DND-41 (cell line): ENCODE data around the gene MYCBPAP.

Experiments
- ATAC-seq: fragments of 200-7000 bp; cut with Tn5 transposase; 3 replicates; pipeline ENCODE4 v1.9.1; 2021; ENCODE audit warnings: low read depth; ENCODE audit not compliant: insufficient read depth
- DNase-seq: peaks from one replicate; pipeline ENCODE4 v3.0.0-alpha.2; 2020
- H2AFZ ChIP-seq: 2 replicates; pipeline ENCODE4 v1.6.0; 2012; ENCODE audit warnings: low read depth, low read length
- H3K27ac ChIP-seq: 2 replicates; pipeline ENCODE4 v1.5.1; 2012; ENCODE audit warnings: low read length, inconsistent platforms
- H3K27me3 ChIP-seq: fragments of 200-600 bp; sonication (generic); 2 replicates; pipeline ENCODE4 v1.6.0; 2012; ENCODE audit warnings: low read length, mild to moderate bottlenecking, inconsistent platforms; ENCODE audit not compliant: insufficient read depth, poor library complexity
- H3K36me3 ChIP-seq: 2 replicates; pipeline ENCODE4 v1.5.1; 2012; ENCODE audit warnings: low read length, inconsistent platforms; ENCODE audit not compliant: insufficient read depth
- H3K4me1 ChIP-seq: 2 replicates; pipeline ENCODE4 v1.5.1; 2012; ENCODE audit warnings: mild to moderate bottlenecking, low read length; ENCODE audit not compliant: insufficient read depth
- H3K4me2 ChIP-seq: 2 replicates; pipeline ENCODE4 v1.6.0; 2012; ENCODE audit warnings: mild to moderate bottlenecking, moderate library complexity, low read length, inconsistent platforms; ENCODE audit not compliant: insufficient read depth
- H3K4me3 ChIP-seq, 2 experiments: fragments of 200-600 bp in 1 of 2; shearing (Covaris generic) in 1 of 2; 2 replicates each; pipeline ENCODE4 v1.5.1; 2012 to 2016; ENCODE audit warnings: inconsistent platforms in 2 of 2, low read length in 2 of 2, mild to moderate bottlenecking in 2 of 2, low read depth in 1 of 2, moderate library complexity in 1 of 2
- H3K79me2 ChIP-seq: 2 replicates; pipeline ENCODE4 v1.6.0; 2012; ENCODE audit warnings: low read length, inconsistent platforms; ENCODE audit not compliant: insufficient read depth
- H3K9ac ChIP-seq: 2 replicates; pipeline ENCODE4 v1.6.0; 2012; ENCODE audit warnings: low read depth, mild to moderate bottlenecking, inconsistent platforms, low read length, moderate library complexity
- H3K9me3 ChIP-seq: 2 replicates; pipeline ENCODE4 v1.5.1; 2012; ENCODE audit warnings: low read length, moderate library complexity, mild to moderate bottlenecking, inconsistent platforms; ENCODE audit not compliant: insufficient read depth, severe bottlenecking
- H4K20me1 ChIP-seq: 2 replicates; pipeline ENCODE4 v1.6.0; 2012; ENCODE audit warnings: low read length; ENCODE audit not compliant: insufficient read depth
- EZH2 ChIP-seq: IDR thresholded peaks from 3 replicates; pipeline ENCODE4 v1.6.1; 2012; ENCODE audit warnings: borderline replicate concordance, low read depth, mild to moderate bottlenecking, moderate library complexity, low read length, inconsistent platforms; ENCODE audit not compliant: severe bottlenecking
- TF ChIP-seq, protein P1 (sequence below): IDR thresholded peaks from 2 replicates; pipeline ENCODE4 v1.5.1; 2012; ENCODE audit warnings: borderline replicate concordance, low read length, moderate library complexity, mild to moderate bottlenecking; ENCODE audit not compliant: poor library complexity, severe bottlenecking; ENCODE audit errors: extremely low read depth

MYCBPAP gene

DNA sequence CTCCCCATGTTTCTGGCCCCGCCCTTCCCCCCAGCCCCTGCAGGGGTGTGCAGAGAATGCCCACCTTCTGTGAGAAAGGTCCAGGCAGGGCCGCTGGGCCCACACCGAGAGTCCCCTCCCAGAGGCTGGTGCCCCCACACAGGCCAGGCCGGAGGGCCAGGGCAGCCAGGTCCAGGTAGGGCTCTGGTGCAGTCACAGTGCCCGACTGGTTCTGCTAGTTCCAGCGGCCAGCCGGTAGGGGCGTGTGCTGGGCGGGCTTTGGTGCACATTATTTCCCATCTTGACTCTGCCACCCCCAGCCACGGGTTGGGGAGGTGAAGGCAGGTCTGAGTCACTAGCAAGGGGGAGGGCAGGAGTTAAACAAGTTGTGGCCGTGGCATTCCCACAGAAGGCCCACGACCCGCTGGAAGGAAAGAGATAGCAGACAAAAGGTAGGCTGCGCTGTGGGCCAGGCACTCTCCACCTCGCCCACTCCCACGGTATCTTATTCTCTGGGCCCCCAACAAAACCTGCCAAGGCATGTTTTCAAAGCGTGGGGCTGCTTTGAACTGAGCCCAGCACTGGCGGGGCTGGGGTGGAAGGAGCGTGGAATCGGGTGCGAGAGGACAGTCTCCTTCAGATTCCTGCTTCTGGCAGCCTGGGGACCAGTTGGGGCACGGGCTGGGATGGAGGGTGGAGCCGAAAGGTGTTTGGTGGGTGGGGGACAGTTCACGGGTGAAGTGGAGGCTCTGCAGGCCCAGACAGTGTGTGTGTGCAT, 26.2 kb downstream of the MYCBPAP start:
- Histone ChIP-seq H3K9me3 (no peaks in the 10 kb centered on the region), H3K27me3 (peaks cover 41% of the 10 kb centered on the region), H4K20me1 (no peaks in the 10 kb centered on the region), H3K4me3 (no peak overlapping the region), H3K4me1 (no peaks in the 10 kb centered on the region), H3K9ac (no peak overlapping the region), H3K27ac (no peak overlapping the region), H3K36me3 (no peaks in the 10 kb centered on the region), H3K79me2 (no peaks in the 10 kb centered on the region), H2AFZ (no peak overlapping the region), H3K4me2 (no peak overlapping the region)
- TF ChIP-seq, protein P1, sequence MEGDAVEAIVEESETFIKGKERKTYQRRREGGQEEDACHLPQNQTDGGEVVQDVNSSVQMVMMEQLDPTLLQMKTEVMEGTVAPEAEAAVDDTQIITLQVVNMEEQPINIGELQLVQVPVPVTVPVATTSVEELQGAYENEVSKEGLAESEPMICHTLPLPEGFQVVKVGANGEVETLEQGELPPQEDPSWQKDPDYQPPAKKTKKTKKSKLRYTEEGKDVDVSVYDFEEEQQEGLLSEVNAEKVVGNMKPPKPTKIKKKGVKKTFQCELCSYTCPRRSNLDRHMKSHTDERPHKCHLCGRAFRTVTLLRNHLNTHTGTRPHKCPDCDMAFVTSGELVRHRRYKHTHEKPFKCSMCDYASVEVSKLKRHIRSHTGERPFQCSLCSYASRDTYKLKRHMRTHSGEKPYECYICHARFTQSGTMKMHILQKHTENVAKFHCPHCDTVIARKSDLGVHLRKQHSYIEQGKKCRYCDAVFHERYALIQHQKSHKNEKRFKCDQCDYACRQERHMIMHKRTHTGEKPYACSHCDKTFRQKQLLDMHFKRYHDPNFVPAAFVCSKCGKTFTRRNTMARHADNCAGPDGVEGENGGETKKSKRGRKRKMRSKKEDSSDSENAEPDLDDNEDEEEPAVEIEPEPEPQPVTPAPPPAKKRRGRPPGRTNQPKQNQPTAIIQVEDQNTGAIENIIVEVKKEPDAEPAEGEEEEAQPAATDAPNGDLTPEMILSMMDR, result no peak
- no peak for TF ChIP-seq EZH2
- ATAC-seq, result no peak
- no peak for DNase-seq

DNA sequence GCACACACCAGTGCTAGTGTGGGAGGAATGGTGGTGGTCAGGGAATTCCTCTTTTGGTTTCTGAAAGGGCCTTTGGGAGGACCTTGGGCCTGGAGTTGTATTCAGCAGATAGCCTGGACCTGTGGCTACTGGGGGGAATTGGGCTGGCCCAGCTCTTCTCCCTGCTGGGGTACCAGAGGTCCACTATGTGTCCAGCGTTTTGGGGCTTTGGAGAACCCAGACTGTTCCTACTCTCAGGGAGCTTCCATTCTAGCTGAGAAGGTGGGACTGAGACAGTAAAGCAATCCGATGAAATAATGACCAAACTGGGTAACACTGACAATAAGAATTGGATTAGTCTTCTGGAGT, 26.7 kb downstream of the MYCBPAP start:
- H3K27ac ChIP-seq, result no peak overlapping the region
- DNase-seq (no peak), ATAC-seq (no peak)
- H3K79me2 ChIP-seq, result no peaks in the 10 kb centered on the region
- no peak for TF ChIP-seq EZH2
- TF ChIP-seq, protein P1, result no peak
- no peak overlapping the region for H2AFZ ChIP-seq
- H3K9ac ChIP-seq, result no peak overlapping the region
- H3K27me3 ChIP-seq, result peaks cover 41% of the 10 kb centered on the region
- 0 out of 2 replicates have a peak, but pooled peaks cover 2% of the 10 kb centered on the region for H4K20me1 ChIP-seq
- H3K4me2 ChIP-seq, result no peak overlapping the region
- H3K36me3 ChIP-seq, result no peaks in the 10 kb centered on the region
- no peaks in the 10 kb centered on the region for H3K4me1 ChIP-seq
- H3K4me3 ChIP-seq, result no peak overlapping the region
- H3K9me3 ChIP-seq, result no peaks in the 10 kb centered on the region

DNA sequence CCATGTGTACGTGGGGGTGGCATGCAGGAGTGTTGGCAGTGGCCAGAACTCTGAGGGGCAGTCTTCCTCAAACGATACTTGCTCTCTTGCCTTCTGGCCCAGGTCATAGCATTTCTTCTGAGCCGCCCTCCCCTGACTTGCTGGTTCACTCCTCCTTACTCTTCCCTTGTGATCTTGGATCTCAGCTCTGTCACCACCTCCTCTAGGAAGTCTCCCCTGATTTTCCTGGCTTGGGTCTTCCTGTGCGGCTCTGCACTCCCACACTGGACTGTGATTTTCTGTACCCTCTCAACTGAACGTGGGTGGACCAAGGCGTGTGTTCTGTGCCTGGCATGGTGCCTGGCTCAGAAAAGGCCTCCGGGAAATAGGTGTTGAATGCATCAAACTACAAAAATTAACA, 27.2 kb downstream of the MYCBPAP start:
- Histone ChIP-seq H2AFZ (no peak overlapping the region), H3K4me3 (no peak overlapping the region), H3K27me3 (peaks cover 41% of the 10 kb centered on the region), H3K4me1 (no peaks in the 10 kb centered on the region), H3K79me2 (no peaks in the 10 kb centered on the region), H3K4me2 (no peak overlapping the region), H3K27ac (no peak overlapping the region), H4K20me1 (0 out of 2 replicates have a peak, but pooled peaks cover 2% of the 10 kb centered on the region), H3K9ac (no peak overlapping the region), H3K36me3 (no peaks in the 10 kb centered on the region), H3K9me3 (no peaks in the 10 kb centered on the region)
- no peak for TF ChIP-seq EZH2
- TF ChIP-seq, protein P1, result no peak
- DNase-seq, result no peak
- ATAC-seq, result no peak
